Measurements from ENCODE around the gene DLGAP1.

Gene DLGAP1

GRCh38 chr18:4251873-4252272 is 203.2 kb downstream of the DLGAP1 start:
- no peak for DNase-seq
- no peak for TF ChIP-seq CTCF (IDR thresholded peaks at IDR 0.05; ENCODE audit: low read depth, low read length)
- Histone ChIP-seq H3K9me3 (no peaks in the 10 kb centered on the region), H3K4me3 (ENCODE audit: low read depth, low read length) (no peak overlapping the region), H3K27me3 (no peaks in the 10 kb centered on the region), H3K4me1 (no peaks in the 10 kb centered on the region), H3K36me3 (no peaks in the 10 kb centered on the region)

GRCh38 chr18:4251206-4251605 is 203.9 kb downstream of the DLGAP1 start:
- Histone ChIP-seq H3K27me3 (no peaks in the 10 kb centered on the region), H3K4me3 (ENCODE audit: low read depth, low read length) (no peak overlapping the region), H3K4me1 (no peaks in the 10 kb centered on the region), H3K36me3 (no peaks in the 10 kb centered on the region), H3K9me3 (no peaks in the 10 kb centered on the region)
- no peak for TF ChIP-seq CTCF (IDR thresholded peaks at IDR 0.05; ENCODE audit: low read depth, low read length)
- no peak for DNase-seq

- no peaks in the 10 kb centered on the region for H3K4me1 ChIP-seq
- H3K27me3 ChIP-seq = no peaks in the 10 kb centered on the region
- no peaks in the 10 kb centered on the region for H3K36me3 ChIP-seq
- H3K9me3 ChIP-seq = no peaks in the 10 kb centered on the region
- DNase-seq = no peak
- TF ChIP-seq CTCF (IDR thresholded peaks at IDR 0.05; ENCODE audit: low read depth, low read length) = no peak
- no peak overlapping the region for H3K4me3 ChIP-seq (ENCODE audit: low read depth, low read length)
Observed at GRCh38 chr18:4250141-4250540, 205.0 kb downstream of the DLGAP1 start.

- H3K4me1 ChIP-seq = no peaks in the 10 kb centered on the region
- H3K27me3 ChIP-seq = no peaks in the 10 kb centered on the region
- no peaks in the 10 kb centered on the region for H3K9me3 ChIP-seq
- no peak for DNase-seq
- no peak for TF ChIP-seq CTCF (IDR thresholded peaks at IDR 0.05; ENCODE audit: low read depth, low read length)
- H3K36me3 ChIP-seq = no peaks in the 10 kb centered on the region
- H3K4me3 ChIP-seq (ENCODE audit: low read depth, low read length) = no peak overlapping the region
Observed at GRCh38 chr18:4248686-4249085, 206.4 kb downstream of the DLGAP1 start.

- no peaks in the 10 kb centered on the region for H3K36me3 ChIP-seq
- no peaks in the 10 kb centered on the region for H3K4me1 ChIP-seq
- no peak for DNase-seq
- H3K27me3 ChIP-seq = no peaks in the 10 kb centered on the region
- TF ChIP-seq CTCF (IDR thresholded peaks at IDR 0.05; ENCODE audit: low read depth, low read length) = no peak
- H3K9me3 ChIP-seq = no peaks in the 10 kb centered on the region
- H3K4me3 ChIP-seq (ENCODE audit: low read depth, low read length) = no peak overlapping the region
Observed at GRCh38 chr18:4246374-4246773, 208.7 kb downstream of the DLGAP1 start.

- H3K4me1 ChIP-seq = no peaks in the 10 kb centered on the region
- TF ChIP-seq CTCF (IDR thresholded peaks at IDR 0.05; ENCODE audit: low read depth, low read length) = no peak
- H3K9me3 ChIP-seq = no peaks in the 10 kb centered on the region
- H3K36me3 ChIP-seq = no peaks in the 10 kb centered on the region
- no peak for DNase-seq
- no peak overlapping the region for H3K4me3 ChIP-seq (ENCODE audit: low read depth, low read length)
- no peaks in the 10 kb centered on the region for H3K27me3 ChIP-seq
Observed at GRCh38 chr18:4245456-4245855, 209.7 kb downstream of the DLGAP1 start.
